ENCODE data around the gene SDSL.

Gene SDSL

GRCh38 chr12:113420996-113421595, 1.1 kb upstream of the SDSL start:
- Histone ChIP-seq H3K27me3 (ENCODE audit: control insufficient read depth, insufficient read depth, low read length) (no peaks in the 10 kb centered on the region), H3K4me3 (ENCODE audit: low read length) (no peak overlapping the region), H3K36me3 (ENCODE audit: control insufficient read depth, insufficient read depth, low read length) (no peaks in the 10 kb centered on the region), H3K9me3 (ENCODE audit: control insufficient read depth, insufficient read depth, low read length) (no peaks in the 10 kb centered on the region), H3K4me1 (ENCODE audit: control insufficient read depth, insufficient read depth, low read length) (peaks cover 5% of the 10 kb centered on the region; the same call in 1 of the 2 replicates), H3K27ac (ENCODE audit: low read length) (no peak overlapping the region)
- no peak for DNase-seq (ENCODE audit: low read depth, low spot score)
- no CpG with 5 or more reads among the region's 2 CpGs for WGBS (ENCODE audit: insufficient coverage, insufficient read length)

- no peak for DNase-seq (ENCODE audit: low read depth, low spot score)
- H3K9me3 ChIP-seq (ENCODE audit: control insufficient read depth, insufficient read depth, low read length) = no peaks in the 10 kb centered on the region
- no peak overlapping the region for H3K27ac ChIP-seq (ENCODE audit: low read length)
- no peak overlapping the region for H3K4me3 ChIP-seq (ENCODE audit: low read length)
- H3K4me1 ChIP-seq (ENCODE audit: control insufficient read depth, insufficient read depth, low read length) = peaks cover 5% of the 10 kb centered on the region; the same call in 1 of the 2 replicates
- no peaks in the 10 kb centered on the region for H3K27me3 ChIP-seq (ENCODE audit: control insufficient read depth, insufficient read depth, low read length)
- H3K36me3 ChIP-seq (ENCODE audit: control insufficient read depth, insufficient read depth, low read length) = no peaks in the 10 kb centered on the region
- WGBS (ENCODE audit: insufficient coverage, insufficient read length) = no CpG with 5 or more reads among the region's 6 CpGs
Observed at GRCh38 chr12:113422886-113423669, 898 bp downstream of the SDSL start.

GRCh38 chr12:113424456-113424855, 2.3 kb downstream of the SDSL start:
- no peak for DNase-seq (ENCODE audit: low read depth, low spot score)
- no CpG with 5 or more reads among the region's 1 CpG for WGBS (ENCODE audit: insufficient coverage, insufficient read length)
- Histone ChIP-seq H3K9me3 (ENCODE audit: control insufficient read depth, insufficient read depth, low read length) (no peaks in the 10 kb centered on the region), H3K4me1 (ENCODE audit: control insufficient read depth, insufficient read depth, low read length) (peaks cover 5% of the 10 kb centered on the region; the same call in 1 of the 2 replicates), H3K27me3 (ENCODE audit: control insufficient read depth, insufficient read depth, low read length) (no peaks in the 10 kb centered on the region), H3K36me3 (ENCODE audit: control insufficient read depth, insufficient read depth, low read length) (no peaks in the 10 kb centered on the region), H3K27ac (ENCODE audit: low read length) (no peak overlapping the region), H3K4me3 (ENCODE audit: low read length) (no peak overlapping the region)

- Histone ChIP-seq H3K4me3 (ENCODE audit: low read length) (no peak overlapping the region), H3K9me3 (ENCODE audit: control insufficient read depth, insufficient read depth, low read length) (no peaks in the 10 kb centered on the region), H3K27me3 (ENCODE audit: control insufficient read depth, insufficient read depth, low read length) (no peaks in the 10 kb centered on the region), H3K27ac (ENCODE audit: low read length) (no peak overlapping the region), H3K36me3 (ENCODE audit: control insufficient read depth, insufficient read depth, low read length) (no peaks in the 10 kb centered on the region), H3K4me1 (ENCODE audit: control insufficient read depth, insufficient read depth, low read length) (peaks cover 5% of the 10 kb centered on the region; the same call in 1 of the 2 replicates)
- no peak for DNase-seq (ENCODE audit: low read depth, low spot score)
- 100% methylated on average over 1 of the region's 20 CpGs for WGBS (ENCODE audit: insufficient coverage, insufficient read length)
Observed at GRCh38 chr12:113424915-113425823, 3.0 kb downstream of the SDSL start.

GRCh38 chr12:113425960-113426453, 3.8 kb downstream of the SDSL start:
- Histone ChIP-seq H3K4me1 (ENCODE audit: control insufficient read depth, insufficient read depth, low read length) (peaks cover 5% of the 10 kb centered on the region; the same call in 1 of the 2 replicates), H3K27ac (ENCODE audit: low read length) (no peak overlapping the region), H3K4me3 (ENCODE audit: low read length) (peak overlapping the region; percentile 23; the same call in 1 of the 2 replicates), H3K36me3 (ENCODE audit: control insufficient read depth, insufficient read depth, low read length) (no peaks in the 10 kb centered on the region), H3K27me3 (ENCODE audit: control insufficient read depth, insufficient read depth, low read length) (no peaks in the 10 kb centered on the region), H3K9me3 (ENCODE audit: control insufficient read depth, insufficient read depth, low read length) (no peaks in the 10 kb centered on the region)
- no CpG with 5 or more reads among the region's 11 CpGs for WGBS (ENCODE audit: insufficient coverage, insufficient read length)
- DNase-seq (ENCODE audit: low read depth, low spot score) = no peak

GRCh38 chr12:113427882-113428281, 5.7 kb downstream of the SDSL start:
- Histone ChIP-seq H3K27ac (ENCODE audit: low read length) (no peak overlapping the region), H3K9me3 (ENCODE audit: control insufficient read depth, insufficient read depth, low read length) (no peaks in the 10 kb centered on the region), H3K4me1 (ENCODE audit: control insufficient read depth, insufficient read depth, low read length) (no peaks in the 10 kb centered on the region), H3K4me3 (ENCODE audit: low read length) (no peak overlapping the region), H3K36me3 (ENCODE audit: control insufficient read depth, insufficient read depth, low read length) (no peaks in the 10 kb centered on the region), H3K27me3 (ENCODE audit: control insufficient read depth, insufficient read depth, low read length) (no peaks in the 10 kb centered on the region)
- no CpG with 5 or more reads among the region's 9 CpGs for WGBS (ENCODE audit: insufficient coverage, insufficient read length)
- DNase-seq (ENCODE audit: low read depth, low spot score) = no peak

GRCh38 chr12:113428482-113428881, 6.3 kb downstream of the SDSL start:
- H3K4me1 ChIP-seq (ENCODE audit: control insufficient read depth, insufficient read depth, low read length) = no peaks in the 10 kb centered on the region
- no peak overlapping the region for H3K27ac ChIP-seq (ENCODE audit: low read length)
- no peaks in the 10 kb centered on the region for H3K36me3 ChIP-seq (ENCODE audit: control insufficient read depth, insufficient read depth, low read length)
- DNase-seq (ENCODE audit: low read depth, low spot score) = no peak
- H3K27me3 ChIP-seq (ENCODE audit: control insufficient read depth, insufficient read depth, low read length) = no peaks in the 10 kb centered on the region
- H3K4me3 ChIP-seq (ENCODE audit: low read length) = no peak overlapping the region
- no CpG with 5 or more reads among the region's 1 CpG for WGBS (ENCODE audit: insufficient coverage, insufficient read length)
- no peaks in the 10 kb centered on the region for H3K9me3 ChIP-seq (ENCODE audit: control insufficient read depth, insufficient read depth, low read length)

- Histone ChIP-seq H3K4me3 (ENCODE audit: low read length) (no peak overlapping the region), H3K36me3 (ENCODE audit: control insufficient read depth, insufficient read depth, low read length) (no peaks in the 10 kb centered on the region), H3K9me3 (ENCODE audit: control insufficient read depth, insufficient read depth, low read length) (no peaks in the 10 kb centered on the region), H3K27ac (ENCODE audit: low read length) (no peak overlapping the region), H3K27me3 (ENCODE audit: control insufficient read depth, insufficient read depth, low read length) (no peaks in the 10 kb centered on the region), H3K4me1 (ENCODE audit: control insufficient read depth, insufficient read depth, low read length) (no peaks in the 10 kb centered on the region)
- no peak for DNase-seq (ENCODE audit: low read depth, low spot score)
Observed at GRCh38 chr12:113432986-113433385, 10.8 kb downstream of the SDSL start.

- Histone ChIP-seq H3K9me3 (ENCODE audit: control insufficient read depth, insufficient read depth, low read length) (no peaks in the 10 kb centered on the region), H3K27me3 (ENCODE audit: control insufficient read depth, insufficient read depth, low read length) (no peaks in the 10 kb centered on the region), H3K4me3 (ENCODE audit: low read length) (no peak overlapping the region), H3K27ac (ENCODE audit: low read length) (no peak overlapping the region), H3K36me3 (ENCODE audit: control insufficient read depth, insufficient read depth, low read length) (no peaks in the 10 kb centered on the region), H3K4me1 (ENCODE audit: control insufficient read depth, insufficient read depth, low read length) (no peaks in the 10 kb centered on the region)
- no peak for DNase-seq (ENCODE audit: low read depth, low spot score)
- no CpG with 5 or more reads among the region's 5 CpGs for WGBS (ENCODE audit: insufficient coverage, insufficient read length)
Observed at GRCh38 chr12:113435367-113435766, 13.2 kb downstream of the SDSL start.

GRCh38 chr12:113436586-113436985, 14.4 kb downstream of the SDSL start:
- Histone ChIP-seq H3K9me3 (ENCODE audit: control insufficient read depth, insufficient read depth, low read length) (no peaks in the 10 kb centered on the region), H3K4me3 (ENCODE audit: low read length) (no peak overlapping the region), H3K4me1 (ENCODE audit: control insufficient read depth, insufficient read depth, low read length) (no peaks in the 10 kb centered on the region), H3K27me3 (ENCODE audit: control insufficient read depth, insufficient read depth, low read length) (no peaks in the 10 kb centered on the region), H3K27ac (ENCODE audit: low read length) (no peak overlapping the region), H3K36me3 (ENCODE audit: control insufficient read depth, insufficient read depth, low read length) (no peaks in the 10 kb centered on the region)
- WGBS (ENCODE audit: insufficient coverage, insufficient read length) = no CpG with 5 or more reads among the region's 6 CpGs
- no peak for DNase-seq (ENCODE audit: low read depth, low spot score)

Data from iPS DF 6.9 (cell line).